T-helper 17 cell (primary cell): ENCODE data around the gene ARHGAP35. TPM values are rescaled to one million over a fixed set of nuclear protein-coding genes. Genes with fewer than 3 reads are reported as not detected.

ENCODE experiments used
- ATAC-seq: fragments of 150-1000 bp; cut with Tn5 transposase; 2 replicates; pipeline ENCODE4 v1.10.0; 2021; ENCODE audit warnings: mild to moderate bottlenecking, moderate library complexity
- DNase-seq, 3 donors: peaks; one replicate each; pipeline versions ENCODE4 v3.0.0 to v3.0.0-alpha.2; 2020 to 2021
- H3K9me3 ChIP-seq: one replicate; pipeline ENCODE4 v1.7.0; 2013; ENCODE audit warnings: low read length, mild to moderate bottlenecking; ENCODE audit not compliant: control insufficient read depth, poor library complexity, severe bottlenecking
- H3K27ac Mint-ChIP-seq: one replicate; pipeline ENCODE4 v1.8.0; 2022; ENCODE audit warnings: mild to moderate bottlenecking, moderate library complexity, mixed read lengths
- H3K27me3 Mint-ChIP-seq: one replicate; pipeline ENCODE4 v1.8.0; 2022; ENCODE audit warnings: mixed read lengths
- H3K36me3 Mint-ChIP-seq: one replicate; pipeline ENCODE4 v1.8.0; 2022; ENCODE audit warnings: low read depth, mixed read lengths
- H3K4me1 Mint-ChIP-seq: one replicate; pipeline ENCODE4 v1.8.0; 2022; ENCODE audit warnings: mild to moderate bottlenecking, mixed read lengths
- H3K4me3 Mint-ChIP-seq: one replicate; pipeline ENCODE4 v1.8.0; 2022; ENCODE audit warnings: mild to moderate bottlenecking, moderate library complexity, mixed read lengths
- total RNA-seq, 4 donors: library from RNA in 2 of 4; stranded (reverse) in 2 of 4; gene quantifications; one replicate each; pipeline ENCODE4 v1.2.3 and lab custom pipeline; 2022 to 2026

The ARHGAP35 gene
- total RNA-seq, 2 donors from 2014 or later: 33.6 to 34.0 TPM

DNA sequence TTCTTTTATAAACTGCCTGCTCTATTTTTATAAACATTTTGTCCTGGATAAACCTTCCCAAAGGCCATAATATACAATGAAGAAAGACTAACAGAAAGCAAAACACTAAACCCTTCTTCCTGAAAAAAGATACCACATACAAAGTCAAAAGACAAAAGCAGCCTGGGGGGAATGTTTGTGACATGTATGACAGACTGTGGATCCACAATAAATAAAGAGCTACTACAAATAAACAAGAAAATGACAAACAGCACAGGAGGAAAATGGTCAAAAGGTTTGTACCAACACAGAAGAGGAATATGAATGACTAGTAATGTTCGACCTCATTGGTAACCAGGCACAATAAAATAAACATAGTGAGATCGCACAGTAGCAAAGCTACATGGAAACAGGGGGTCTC is 29.9 kb upstream of the ARHGAP35 start:
- no peak overlapping the region for H3K27ac Mint-ChIP-seq
- DNase-seq (no peak), ATAC-seq (no peak)
- H3K4me1 Mint-ChIP-seq: peaks cover 2% of the 10 kb centered on the region
- H3K9me3 ChIP-seq: no peaks in the 10 kb centered on the region
- no peak overlapping the region for H3K4me3 Mint-ChIP-seq
- peaks cover 7% of the 10 kb centered on the region for H3K27me3 Mint-ChIP-seq
- peaks cover 2% of the 10 kb centered on the region for H3K36me3 Mint-ChIP-seq

DNA sequence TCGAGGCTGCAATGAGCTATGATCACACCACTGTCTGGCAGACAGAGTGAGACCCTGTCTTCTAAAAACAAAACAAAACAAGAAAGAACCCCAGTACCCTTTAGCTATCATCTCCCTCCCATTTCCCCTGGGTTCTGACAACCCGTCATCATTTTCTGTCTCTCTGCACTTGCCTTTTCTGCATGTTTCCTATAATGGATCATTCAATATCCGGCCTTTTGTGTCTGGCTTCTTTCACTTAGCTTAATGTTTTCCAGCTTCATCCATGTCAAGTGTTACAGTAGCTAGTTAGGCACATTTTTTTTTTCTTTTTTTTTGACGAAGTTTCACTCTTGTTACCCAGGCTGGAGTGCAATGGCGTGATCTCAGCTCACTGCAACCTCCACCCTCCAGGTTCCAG is 26.7 kb upstream of the ARHGAP35 start:
- H3K9me3 ChIP-seq: no peaks in the 10 kb centered on the region
- H3K4me1 Mint-ChIP-seq: peaks cover 2% of the 10 kb centered on the region
- no peak overlapping the region for H3K27ac Mint-ChIP-seq
- peaks cover 7% of the 10 kb centered on the region for H3K27me3 Mint-ChIP-seq
- no peak overlapping the region for H3K4me3 Mint-ChIP-seq
- H3K36me3 Mint-ChIP-seq: peaks cover 8% of the 10 kb centered on the region
- DNase-seq (no peak), ATAC-seq (no peak)

DNA sequence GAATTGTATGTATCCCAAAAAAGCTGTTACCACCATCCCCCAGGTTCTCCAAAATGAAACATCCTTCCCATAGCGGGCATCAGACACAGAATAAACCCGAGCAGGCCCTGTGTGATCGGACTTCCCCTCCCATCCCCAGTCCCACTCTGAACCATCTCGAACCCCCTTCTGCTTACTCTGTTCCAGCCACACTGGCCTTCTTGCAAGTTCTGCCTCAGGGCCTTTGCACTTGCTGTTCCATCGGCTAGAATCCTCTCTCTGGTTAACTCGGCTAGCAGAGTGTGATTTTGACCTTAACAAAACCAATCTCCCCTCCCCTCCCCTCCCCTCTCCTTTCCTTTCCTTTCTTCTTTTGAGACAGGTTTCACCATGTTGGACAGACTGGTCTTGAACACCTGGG is 25.8 kb upstream of the ARHGAP35 start:
- DNase-seq (no peak), ATAC-seq (no peak)
- peaks cover 7% of the 10 kb centered on the region for H3K27me3 Mint-ChIP-seq
- no peaks in the 10 kb centered on the region for H3K9me3 ChIP-seq
- H3K36me3 Mint-ChIP-seq: peaks cover 8% of the 10 kb centered on the region
- no peak overlapping the region for H3K27ac Mint-ChIP-seq
- no peak overlapping the region for H3K4me3 Mint-ChIP-seq
- no peaks in the 10 kb centered on the region for H3K4me1 Mint-ChIP-seq

DNA sequence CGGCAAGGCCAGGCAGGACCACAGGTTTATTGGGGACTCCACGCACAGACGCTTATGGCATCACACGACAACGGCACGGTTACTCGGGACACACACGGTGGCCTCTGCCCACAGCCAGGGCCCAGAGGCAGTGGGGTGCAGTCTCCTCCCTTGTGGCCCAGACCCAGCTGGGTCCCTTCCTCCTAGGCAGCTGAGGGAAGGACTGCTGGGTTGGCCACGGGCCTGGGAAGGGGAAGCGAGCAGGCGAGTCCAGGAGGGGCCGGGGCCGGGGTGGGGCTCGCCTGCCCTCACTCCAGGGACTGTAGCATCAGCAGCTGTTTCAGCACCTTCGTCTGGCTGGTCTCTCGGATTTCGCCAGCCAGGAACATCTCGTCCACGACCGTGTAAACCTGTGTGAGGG is 22.6 kb upstream of the ARHGAP35 start:
- no peak overlapping the region for H3K27ac Mint-ChIP-seq
- no peaks in the 10 kb centered on the region for H3K9me3 ChIP-seq
- no peak overlapping the region for H3K4me3 Mint-ChIP-seq
- peaks cover 11% of the 10 kb centered on the region for H3K36me3 Mint-ChIP-seq
- DNase-seq (no peak), ATAC-seq (no peak)
- peaks cover 2% of the 10 kb centered on the region for H3K4me1 Mint-ChIP-seq
- no peaks in the 10 kb centered on the region for H3K27me3 Mint-ChIP-seq

DNA sequence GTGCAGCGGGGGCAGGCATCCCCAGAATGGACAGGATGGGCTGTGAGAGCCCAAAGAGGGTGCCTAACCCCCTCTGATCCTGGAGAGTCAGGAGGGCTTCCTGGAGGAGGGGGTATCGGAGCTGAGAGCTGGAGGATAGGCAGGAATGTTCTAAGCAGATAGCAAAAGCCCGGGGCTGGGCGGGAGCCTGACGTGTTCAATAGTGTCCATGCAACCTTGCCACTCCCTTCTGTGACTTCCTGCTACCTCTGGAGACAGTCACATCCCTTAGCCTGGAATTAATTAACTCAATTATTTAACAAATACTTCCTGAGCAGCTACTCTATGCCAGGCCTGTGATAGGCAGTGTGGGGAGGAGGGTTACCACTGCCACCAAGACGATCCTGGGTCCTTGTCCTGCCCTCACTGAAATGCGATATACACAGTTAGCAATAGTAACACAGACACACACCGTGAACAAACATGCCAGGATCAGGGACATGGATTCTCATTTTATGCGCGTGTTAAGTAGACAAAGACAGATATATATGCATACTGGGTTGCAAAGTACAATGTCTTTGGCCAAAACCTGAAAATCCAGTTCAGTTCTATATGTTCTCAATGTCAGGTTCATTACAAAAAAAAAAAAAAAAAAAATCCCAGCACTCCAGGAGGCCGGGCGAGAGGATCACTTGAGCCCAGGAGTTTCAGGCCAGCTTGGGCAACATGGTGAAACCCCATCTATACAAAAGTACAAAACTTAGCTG is 20.9 kb upstream of the ARHGAP35 start:
- ATAC-seq (no peak), DNase-seq (no peak)
- peaks cover 14% of the 10 kb centered on the region for H3K36me3 Mint-ChIP-seq
- H3K27ac Mint-ChIP-seq: no peak overlapping the region
- H3K4me1 Mint-ChIP-seq: peaks cover 2% of the 10 kb centered on the region
- no peaks in the 10 kb centered on the region for H3K9me3 ChIP-seq
- no peak overlapping the region for H3K4me3 Mint-ChIP-seq
- no peaks in the 10 kb centered on the region for H3K27me3 Mint-ChIP-seq

DNA sequence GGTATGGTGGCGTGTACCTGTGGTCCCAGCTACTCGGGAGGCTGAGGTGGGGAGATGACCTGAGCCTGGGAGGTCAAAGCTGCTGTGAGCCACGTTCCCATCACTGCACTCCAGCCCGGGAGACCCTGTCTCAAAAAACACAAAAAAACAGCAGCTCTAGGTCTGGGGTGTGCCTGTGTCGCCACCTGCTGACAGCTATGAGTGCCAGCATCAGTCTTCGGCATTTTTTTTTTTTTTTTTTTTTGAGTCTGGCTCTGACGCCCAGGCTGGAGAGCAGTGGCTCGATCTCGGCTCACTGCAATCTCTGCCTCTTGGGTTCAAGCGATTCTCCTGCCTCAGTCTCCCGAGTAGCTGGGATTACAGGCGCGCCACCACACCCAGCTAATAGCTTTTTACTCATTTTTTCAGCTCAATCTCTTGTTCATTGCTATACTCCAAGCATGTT is 20.3 kb upstream of the ARHGAP35 start:
- no peak overlapping the region for H3K4me3 Mint-ChIP-seq
- peaks cover 14% of the 10 kb centered on the region for H3K36me3 Mint-ChIP-seq
- no peaks in the 10 kb centered on the region for H3K27me3 Mint-ChIP-seq
- peak in 2 of 3 donors; percentile 38 to 41 for DNase-seq
- H3K27ac Mint-ChIP-seq: no peak overlapping the region
- ATAC-seq: peak; percentile 88
- H3K9me3 ChIP-seq: no peaks in the 10 kb centered on the region
- peaks cover 2% of the 10 kb centered on the region for H3K4me1 Mint-ChIP-seq

DNA sequence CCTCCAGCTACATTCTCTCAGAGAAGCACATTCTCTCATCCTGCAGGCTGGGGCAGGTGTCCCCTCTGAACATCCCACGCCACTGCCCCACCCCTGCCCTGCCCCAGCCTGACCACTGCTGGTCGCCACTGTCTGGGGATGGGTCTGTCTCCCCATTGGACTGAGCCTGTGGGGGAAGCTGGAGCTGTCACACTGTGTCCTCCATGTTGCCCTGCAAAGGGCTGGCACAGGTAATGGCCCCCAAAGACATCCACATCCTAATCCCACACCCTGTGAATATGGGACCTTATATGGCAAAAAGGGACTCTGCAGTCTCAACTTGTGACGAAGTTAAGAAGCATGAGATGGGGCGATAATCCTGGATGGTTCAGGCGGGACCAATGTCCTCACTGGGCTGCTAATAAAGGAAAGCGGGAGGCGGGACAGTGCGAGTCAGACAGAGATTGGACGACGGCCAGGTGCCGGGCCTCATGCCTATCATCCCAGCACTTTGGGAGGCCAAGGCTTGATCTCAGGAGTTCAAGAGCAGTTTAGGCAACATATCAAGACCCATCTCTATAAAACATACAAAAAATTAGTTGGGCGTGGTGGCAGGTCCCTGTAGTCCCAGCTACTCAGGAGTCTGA is 19.2 kb upstream of the ARHGAP35 start:
- H3K9me3 ChIP-seq: no peaks in the 10 kb centered on the region
- DNase-seq (no peak), ATAC-seq (no peak)
- Mint-ChIP-seq H3K27ac (no peak overlapping the region), H3K36me3 (peaks cover 16% of the 10 kb centered on the region), H3K4me1 (peaks cover 5% of the 10 kb centered on the region), H3K27me3 (no peaks in the 10 kb centered on the region), H3K4me3 (no peak overlapping the region)

DNA sequence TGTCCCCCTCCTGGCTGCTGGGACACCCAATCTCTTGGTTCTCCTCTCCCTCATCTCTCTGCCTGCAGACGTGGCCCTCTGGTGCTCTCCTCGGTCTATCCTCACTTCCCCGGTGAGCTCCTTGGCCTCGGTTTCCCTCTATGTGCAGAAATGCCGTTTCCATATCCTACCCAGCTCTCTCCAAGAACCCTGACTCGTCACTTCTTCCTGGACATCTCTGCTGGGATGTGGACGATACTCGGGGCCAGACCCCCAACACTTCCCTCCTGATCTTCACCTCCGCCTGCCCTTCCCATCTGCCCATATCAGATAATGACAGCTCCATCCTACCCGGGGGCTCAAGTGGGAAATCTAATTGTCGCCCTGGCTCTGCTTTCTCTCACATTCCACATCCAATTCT is 18.0 kb upstream of the ARHGAP35 start:
- Mint-ChIP-seq H3K27me3 (no peaks in the 10 kb centered on the region), H3K4me1 (peaks cover 5% of the 10 kb centered on the region), H3K27ac (no peak overlapping the region), H3K4me3 (no peak overlapping the region), H3K36me3 (peaks cover 19% of the 10 kb centered on the region)
- H3K9me3 ChIP-seq: no peaks in the 10 kb centered on the region
- DNase-seq (no peak), ATAC-seq (no peak)

DNA sequence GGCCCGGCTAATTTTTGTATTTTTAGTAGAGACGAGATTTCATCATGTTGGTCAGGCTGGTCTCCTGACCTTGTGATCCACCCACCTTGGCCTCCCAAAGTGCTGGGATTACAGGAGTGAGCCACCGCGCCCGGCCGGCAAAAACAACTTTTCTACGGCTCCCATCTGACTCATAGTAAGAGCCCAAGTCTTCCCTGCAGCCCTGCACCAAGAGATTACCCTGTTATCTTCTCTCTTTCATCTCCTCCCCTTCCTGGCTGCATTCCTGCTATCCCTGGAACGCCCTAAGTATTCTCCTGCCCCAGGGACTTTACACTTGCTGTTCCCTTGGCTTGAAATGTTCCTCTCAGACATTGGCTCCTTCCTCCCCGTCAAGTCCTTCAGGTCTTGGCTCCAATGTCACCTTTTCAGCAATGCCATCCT is 16.7 kb upstream of the ARHGAP35 start:
- Mint-ChIP-seq H3K4me3 (no peak overlapping the region), H3K27me3 (no peaks in the 10 kb centered on the region), H3K4me1 (peaks cover 5% of the 10 kb centered on the region), H3K27ac (no peak overlapping the region), H3K36me3 (peaks cover 14% of the 10 kb centered on the region)
- no peaks in the 10 kb centered on the region for H3K9me3 ChIP-seq
- ATAC-seq (no peak), DNase-seq (no peak)

DNA sequence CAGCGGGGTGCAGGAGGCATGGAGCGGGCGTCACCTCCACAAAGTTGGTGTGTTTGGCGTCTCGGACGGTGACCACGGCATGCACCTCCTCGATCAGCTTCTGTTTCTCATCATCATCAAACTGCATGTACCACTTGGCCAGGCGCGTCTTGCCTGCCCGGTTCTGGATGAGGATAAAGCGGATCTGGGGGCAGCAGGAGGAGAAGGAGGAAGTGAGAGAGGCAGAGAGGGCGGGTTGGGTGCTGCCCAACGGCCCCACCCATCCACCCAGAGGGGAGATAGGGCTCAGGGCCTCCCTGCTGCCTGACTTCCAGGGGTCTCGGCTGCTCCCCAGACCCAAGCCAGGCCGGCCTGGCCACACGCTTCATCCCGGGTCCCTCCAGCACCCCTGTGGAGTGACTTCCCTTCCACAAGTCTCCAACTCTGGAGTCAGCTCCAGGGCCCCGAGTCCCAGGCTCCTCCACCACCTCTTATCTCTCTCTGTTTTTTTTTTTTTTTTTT is 14.8 kb upstream of the ARHGAP35 start:
- Mint-ChIP-seq H3K36me3 (peaks cover 14% of the 10 kb centered on the region), H3K4me1 (peaks cover 13% of the 10 kb centered on the region), H3K4me3 (peak overlapping the region; percentile 19), H3K27me3 (no peaks in the 10 kb centered on the region), H3K27ac (no peak overlapping the region)
- no peaks in the 10 kb centered on the region for H3K9me3 ChIP-seq
- ATAC-seq: no peak
- DNase-seq: no peak

DNA sequence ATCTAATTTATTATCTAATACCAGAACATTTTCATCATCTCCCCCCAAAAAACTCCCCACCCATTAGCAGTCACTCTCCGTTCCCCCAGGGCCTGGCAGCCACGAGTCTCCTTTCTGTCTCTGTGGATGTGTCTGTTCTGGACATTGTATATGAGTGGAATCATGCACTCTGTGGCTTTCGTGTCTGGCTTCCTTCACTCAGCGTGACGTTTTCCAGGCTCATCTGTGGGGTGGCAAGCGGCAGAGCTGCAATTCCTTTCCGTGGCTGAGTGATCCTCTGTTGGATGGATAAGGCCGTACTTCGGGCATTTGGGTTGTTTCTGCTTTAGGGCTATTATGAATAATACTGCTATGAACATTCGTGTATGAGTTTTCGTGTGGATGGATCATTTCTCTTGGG is 13.3 kb upstream of the ARHGAP35 start:
- ATAC-seq (no peak), DNase-seq (no peak)
- Mint-ChIP-seq H3K36me3 (peaks cover 14% of the 10 kb centered on the region), H3K4me1 (peaks cover 13% of the 10 kb centered on the region), H3K4me3 (peak overlapping the region; percentile 19), H3K27me3 (no peaks in the 10 kb centered on the region), H3K27ac (no peak overlapping the region)
- no peaks in the 10 kb centered on the region for H3K9me3 ChIP-seq

DNA sequence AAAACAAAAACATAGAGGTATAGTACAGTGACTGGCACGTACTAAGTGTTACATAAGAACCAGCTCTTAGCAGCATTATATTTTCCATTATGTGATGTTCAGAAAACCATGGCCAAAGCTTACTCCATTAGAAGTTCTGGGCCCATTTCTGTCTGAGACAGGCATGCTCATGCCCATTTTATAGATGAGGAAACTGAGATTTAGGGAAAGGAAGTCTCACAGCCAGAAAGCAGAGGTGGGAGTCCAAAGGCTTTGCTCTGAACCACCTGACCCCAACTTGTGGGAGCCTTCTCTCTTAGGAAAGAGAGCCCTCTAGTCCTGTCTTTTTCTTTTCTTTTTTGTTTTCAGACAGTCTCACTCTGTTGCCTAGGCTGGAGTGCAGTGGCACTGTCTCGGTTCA is 12.4 kb upstream of the ARHGAP35 start:
- Mint-ChIP-seq H3K4me1 (peaks cover 13% of the 10 kb centered on the region), H3K4me3 (no peak overlapping the region), H3K27ac (no peak overlapping the region), H3K27me3 (no peaks in the 10 kb centered on the region), H3K36me3 (peaks cover 8% of the 10 kb centered on the region)
- no peaks in the 10 kb centered on the region for H3K9me3 ChIP-seq
- ATAC-seq: no peak
- DNase-seq: no peak

DNA sequence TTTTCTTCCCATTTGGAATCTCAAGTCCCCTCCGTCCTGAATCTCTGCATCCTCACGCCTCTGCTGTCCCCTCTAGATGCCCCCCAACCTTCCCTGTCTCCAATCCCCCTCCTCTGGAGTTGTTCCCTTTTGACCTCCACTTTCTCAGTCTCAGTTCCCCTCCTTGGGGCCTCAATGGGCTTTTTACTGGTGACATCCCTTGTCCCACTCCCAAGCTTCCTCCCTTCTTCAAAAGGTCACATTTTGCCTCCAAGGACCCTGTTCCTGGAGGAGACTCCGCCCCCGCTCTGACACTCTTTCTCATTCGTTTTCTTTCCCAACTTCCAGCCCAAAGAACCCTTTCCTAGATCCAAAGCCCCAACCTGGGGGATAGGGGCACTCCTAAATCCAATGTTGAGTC is 11.2 kb upstream of the ARHGAP35 start:
- Mint-ChIP-seq H3K27ac (peak overlapping the region; percentile 93), H3K4me3 (peak overlapping the region; percentile 99), H3K36me3 (peaks cover 6% of the 10 kb centered on the region), H3K27me3 (no peaks in the 10 kb centered on the region), H3K4me1 (peaks cover 13% of the 10 kb centered on the region)
- no peaks in the 10 kb centered on the region for H3K9me3 ChIP-seq
- DNase-seq: no peak
- no peak for ATAC-seq
